IPS DF 4.7 (cell line): ENCODE measurements around the gene MTHFD2.

Experiments used
- DNase-seq: peaks from one replicate; pipeline ENCODE4 v3.0.0-alpha.2; 2013; ENCODE audit warnings: low spot score; ENCODE audit errors: extremely low read depth

The MTHFD2 gene

GRCh38 chr2:74261204-74261864 is 62.9 kb downstream of the MTHFD2 start:
- no peak for DNase-seq

- no peak for DNase-seq
Measured at GRCh38 chr2:74262681-74263080, 64.3 kb downstream of the MTHFD2 start.

- no peak for DNase-seq
Measured at GRCh38 chr2:74264281-74264680, 65.9 kb downstream of the MTHFD2 start.

DNA sequence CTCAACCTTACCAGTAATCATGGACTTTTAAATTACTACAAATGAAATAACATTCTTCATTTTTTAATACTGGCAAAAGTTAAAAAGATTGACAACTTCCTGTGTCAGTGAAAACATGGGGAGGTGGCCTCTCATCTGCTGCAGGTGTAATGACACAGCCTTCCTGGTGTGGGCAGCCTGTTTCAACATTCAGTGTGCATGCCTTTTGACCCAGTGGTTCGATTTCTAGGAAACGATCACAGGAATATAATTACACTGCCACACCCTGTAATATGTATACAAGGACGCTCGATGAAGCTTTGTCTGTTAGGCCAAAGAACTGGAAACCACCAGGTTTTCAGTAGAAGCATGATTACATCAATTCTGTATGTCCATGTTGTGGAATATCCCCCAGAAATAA is 68.7 kb downstream of the MTHFD2 start:
- DNase-seq: no peak
